ENCODE data around the gene FKBP7.

The FKBP7 gene

GRCh38 chr2:178512484-178512883 is 34.1 kb upstream of the FKBP7 start:
- DNase-seq (ENCODE audit: insufficient read length) = no peak

DNA sequence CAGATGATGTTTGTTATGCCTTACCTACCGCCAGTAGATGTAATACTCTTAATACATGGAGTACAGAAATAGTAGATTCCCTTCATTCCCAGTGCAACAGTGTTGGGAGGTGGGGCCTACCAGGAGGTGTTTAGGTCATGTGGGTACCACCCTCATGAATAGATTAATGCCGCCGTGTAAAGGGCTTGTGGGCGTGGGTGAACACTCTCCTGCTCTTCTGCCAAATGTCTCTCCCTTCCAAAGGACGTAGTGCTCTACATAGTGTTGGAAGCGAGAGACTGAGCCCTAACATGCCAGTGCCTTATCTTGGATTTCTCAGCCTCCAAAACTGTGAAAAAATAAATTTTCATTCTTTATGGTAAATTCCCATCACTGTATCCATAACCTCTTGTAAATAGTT is 32.0 kb upstream of the FKBP7 start:
- FAIRE-seq = no peak
- DNase-seq (ENCODE audit: insufficient read length) = no peak
- TF ChIP-seq POLR2A (IDR thresholded peaks at IDR 0.05; ENCODE audit: low read depth, low read length) (no peak), TAF1 (IDR thresholded peaks at IDR 0.05; ENCODE audit: borderline replicate concordance, low read depth, low read length) (no peak), POLR2AphosphoS5 (IDR thresholded peaks at IDR 0.05; ENCODE audit: low read depth, low read length) (no peak)

More at GRCh38 chr2:178512484-178512883, 34.1 kb upstream of the FKBP7 start:
- FAIRE-seq = no peak
- no peak for TF ChIP-seq POLR2AphosphoS5 (IDR thresholded peaks at IDR 0.05; ENCODE audit: low read depth, low read length)
- TF ChIP-seq POLR2A (IDR thresholded peaks at IDR 0.05; ENCODE audit: low read depth, low read length) = no peak
- TF ChIP-seq TAF1 (IDR thresholded peaks at IDR 0.05; ENCODE audit: borderline replicate concordance, low read depth, low read length) = no peak

DNA sequence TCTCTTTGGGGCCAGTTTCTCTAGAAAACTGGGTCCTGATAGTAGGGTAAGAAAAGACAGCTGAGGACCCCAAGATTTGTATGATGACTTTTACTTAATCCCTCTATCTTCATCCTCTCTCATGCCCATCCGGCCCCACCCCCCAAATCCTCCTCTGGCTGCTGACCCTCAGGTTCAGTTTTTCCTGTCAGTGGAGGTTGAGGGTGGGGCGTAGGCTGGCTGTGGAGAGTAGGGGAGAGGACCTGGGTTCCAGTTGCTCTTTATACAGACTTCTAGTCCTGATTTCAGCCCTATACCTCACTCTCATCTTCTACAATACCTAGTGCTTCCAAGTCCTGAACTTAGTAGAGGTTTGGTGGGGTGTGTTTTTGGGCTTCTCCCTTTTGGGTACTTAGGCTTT is 30.2 kb upstream of the FKBP7 start:
- TF ChIP-seq TAF1 (IDR thresholded peaks at IDR 0.05; ENCODE audit: borderline replicate concordance, low read depth, low read length) (no peak), POLR2A (IDR thresholded peaks at IDR 0.05; ENCODE audit: low read depth, low read length) (no peak), POLR2AphosphoS5 (IDR thresholded peaks at IDR 0.05; ENCODE audit: low read depth, low read length) (no peak)
- DNase-seq (ENCODE audit: insufficient read length) (no peak), FAIRE-seq (no peak)

DNA sequence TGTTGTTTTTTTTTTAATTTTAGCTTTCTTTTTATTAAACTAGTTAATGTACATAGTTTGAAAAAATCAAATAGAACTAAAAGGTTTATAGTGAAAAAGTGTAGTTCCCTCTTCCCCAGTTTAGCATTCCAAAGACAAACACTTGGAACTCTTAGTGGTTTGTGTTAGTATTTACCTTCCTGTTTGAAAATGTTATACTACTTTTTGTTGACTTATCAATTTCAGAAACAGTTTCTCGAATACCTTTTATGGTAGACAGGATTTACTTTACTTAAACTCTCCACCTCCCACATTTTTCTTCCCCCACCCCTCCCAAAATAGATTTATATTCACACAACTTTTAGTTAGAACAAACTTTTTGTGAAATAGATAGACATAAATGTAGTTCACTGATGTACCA is 28.5 kb upstream of the FKBP7 start:
- FAIRE-seq (no peak), DNase-seq (ENCODE audit: insufficient read length) (no peak)
- TF ChIP-seq POLR2A (IDR thresholded peaks at IDR 0.05; ENCODE audit: low read depth, low read length) = no peak
- no peak for TF ChIP-seq POLR2AphosphoS5 (IDR thresholded peaks at IDR 0.05; ENCODE audit: low read depth, low read length)
- TF ChIP-seq TAF1 (IDR thresholded peaks at IDR 0.05; ENCODE audit: borderline replicate concordance, low read depth, low read length) = no peak

- TF ChIP-seq TAF1 (IDR thresholded peaks at IDR 0.05; ENCODE audit: borderline replicate concordance, low read depth, low read length) (no peak), POLR2A (IDR thresholded peaks at IDR 0.05; ENCODE audit: low read depth, low read length) (no peak), POLR2AphosphoS5 (IDR thresholded peaks at IDR 0.05; ENCODE audit: low read depth, low read length) (no peak)
- FAIRE-seq (no peak), DNase-seq (ENCODE audit: insufficient read length) (no peak)
Observed at GRCh38 chr2:178506524-178506923, 28.1 kb upstream of the FKBP7 start.

DNA sequence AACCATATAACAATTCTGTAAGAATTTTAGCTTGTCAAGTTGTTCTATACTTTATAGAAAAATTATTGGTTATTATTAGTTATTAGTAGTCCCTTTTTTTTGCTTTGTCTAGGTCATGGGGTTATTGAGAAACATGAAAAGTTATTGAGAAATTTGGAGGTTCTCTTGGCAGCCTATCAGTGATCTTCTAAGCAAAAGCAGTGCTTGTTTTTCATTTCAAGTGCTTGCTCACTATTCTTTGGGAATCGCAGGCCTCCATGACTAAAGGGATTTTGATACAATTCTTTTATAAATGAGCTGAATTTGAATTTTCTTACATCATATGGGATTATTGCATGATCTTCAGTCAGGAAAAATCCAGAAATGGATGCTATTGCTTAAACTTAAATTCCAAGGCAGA is 27.7 kb upstream of the FKBP7 start:
- no peak for TF ChIP-seq POLR2AphosphoS5 (IDR thresholded peaks at IDR 0.05; ENCODE audit: low read depth, low read length)
- no peak for TF ChIP-seq POLR2A (IDR thresholded peaks at IDR 0.05; ENCODE audit: low read depth, low read length)
- no peak for TF ChIP-seq TAF1 (IDR thresholded peaks at IDR 0.05; ENCODE audit: borderline replicate concordance, low read depth, low read length)
- FAIRE-seq (no peak), DNase-seq (ENCODE audit: insufficient read length) (no peak)

- DNase-seq (ENCODE audit: insufficient read length) (no peak), FAIRE-seq (no peak)
- TF ChIP-seq POLR2A (IDR thresholded peaks at IDR 0.05; ENCODE audit: low read depth, low read length) = no peak
- TF ChIP-seq POLR2AphosphoS5 (IDR thresholded peaks at IDR 0.05; ENCODE audit: low read depth, low read length) = no peak
- no peak for TF ChIP-seq TAF1 (IDR thresholded peaks at IDR 0.05; ENCODE audit: borderline replicate concordance, low read depth, low read length)
Observed at GRCh38 chr2:178502751-178503150, 24.4 kb upstream of the FKBP7 start.

DNA sequence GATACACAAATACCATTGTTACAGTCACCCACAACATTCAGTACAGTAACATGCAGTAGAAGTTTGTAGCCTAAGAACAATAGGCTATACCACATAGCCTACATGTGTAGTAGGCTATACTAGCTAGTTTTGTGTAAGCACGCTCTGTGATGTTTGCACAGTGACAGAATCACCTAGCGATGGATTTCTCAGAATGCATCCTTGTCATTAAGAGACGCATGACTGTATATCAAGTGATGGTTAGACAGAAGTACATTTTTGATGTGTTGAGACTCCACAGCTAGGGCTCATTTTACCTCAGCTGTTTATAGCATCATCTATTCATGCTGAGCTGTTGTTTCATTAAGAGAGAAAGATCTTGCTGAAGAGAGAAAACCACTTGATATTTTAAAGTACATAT is 21.2 kb upstream of the FKBP7 start:
- no peak for DNase-seq (ENCODE audit: insufficient read length)
- TF ChIP-seq POLR2A (IDR thresholded peaks at IDR 0.05; ENCODE audit: low read depth, low read length) (no peak), POLR2AphosphoS5 (IDR thresholded peaks at IDR 0.05; ENCODE audit: low read depth, low read length) (no peak), TAF1 (IDR thresholded peaks at IDR 0.05; ENCODE audit: borderline replicate concordance, low read depth, low read length) (no peak)
- FAIRE-seq = no peak

GRCh38 chr2:178498137-178498536 is 19.7 kb upstream of the FKBP7 start:
- FAIRE-seq = peak; percentile 62
- TF ChIP-seq POLR2A (IDR thresholded peaks at IDR 0.05; ENCODE audit: low read depth, low read length) = no peak
- TF ChIP-seq TAF1 (IDR thresholded peaks at IDR 0.05; ENCODE audit: borderline replicate concordance, low read depth, low read length) = no peak

GRCh38 chr2:178496049-178496448 is 17.6 kb upstream of the FKBP7 start:
- no peak for FAIRE-seq
- TF ChIP-seq POLR2A (IDR thresholded peaks at IDR 0.05; ENCODE audit: low read depth, low read length) = no peak
- TF ChIP-seq POLR2AphosphoS5 (IDR thresholded peaks at IDR 0.05; ENCODE audit: low read depth, low read length) = no peak
- no peak for TF ChIP-seq TAF1 (IDR thresholded peaks at IDR 0.05; ENCODE audit: borderline replicate concordance, low read depth, low read length)

More at GRCh38 chr2:178498137-178498536, 19.7 kb upstream of the FKBP7 start:
- DNase-seq (ENCODE audit: insufficient read length) = no peak

GRCh38 chr2:178491612-178492011 is 13.2 kb upstream of the FKBP7 start:
- FAIRE-seq (peak; percentile 14), DNase-seq (ENCODE audit: insufficient read length) (no peak)
- TF ChIP-seq TAF1 (IDR thresholded peaks at IDR 0.05; ENCODE audit: borderline replicate concordance, low read depth, low read length) (no peak), POLR2A (IDR thresholded peaks at IDR 0.05; ENCODE audit: low read depth, low read length) (no peak), POLR2AphosphoS5 (IDR thresholded peaks at IDR 0.05; ENCODE audit: low read depth, low read length) (no peak)

More at GRCh38 chr2:178496049-178496448, 17.6 kb upstream of the FKBP7 start:
- DNase-seq (ENCODE audit: insufficient read length) = no peak

- no peak for DNase-seq (ENCODE audit: insufficient read length)
- no peak for TF ChIP-seq POLR2A (IDR thresholded peaks at IDR 0.05; ENCODE audit: low read depth, low read length)
- no peak for TF ChIP-seq TAF1 (IDR thresholded peaks at IDR 0.05; ENCODE audit: borderline replicate concordance, low read depth, low read length)
- no peak for TF ChIP-seq POLR2AphosphoS5 (IDR thresholded peaks at IDR 0.05; ENCODE audit: low read depth, low read length)
- no peak for FAIRE-seq
Observed at GRCh38 chr2:178485356-178485755, 7.0 kb upstream of the FKBP7 start.

All from GM12892 (cell line).